HG02642 (cell line): ENCODE data around the gene SPG11.
"Not testable (repeated sequence)": the region's sequence is repeated elsewhere in the genome, so short reads cannot be mapped to it uniquely, and the experiment has no call there.

Experiments used
- ATAC-seq: cut with Tn5 transposase; IDR thresholded peaks from one replicate; pipeline ENCODE4 v1.9.1; 2021; ENCODE audit warnings: mild to moderate bottlenecking; ENCODE audit not compliant: unreplicated experiment, poor library complexity

The SPG11 gene, protein sequence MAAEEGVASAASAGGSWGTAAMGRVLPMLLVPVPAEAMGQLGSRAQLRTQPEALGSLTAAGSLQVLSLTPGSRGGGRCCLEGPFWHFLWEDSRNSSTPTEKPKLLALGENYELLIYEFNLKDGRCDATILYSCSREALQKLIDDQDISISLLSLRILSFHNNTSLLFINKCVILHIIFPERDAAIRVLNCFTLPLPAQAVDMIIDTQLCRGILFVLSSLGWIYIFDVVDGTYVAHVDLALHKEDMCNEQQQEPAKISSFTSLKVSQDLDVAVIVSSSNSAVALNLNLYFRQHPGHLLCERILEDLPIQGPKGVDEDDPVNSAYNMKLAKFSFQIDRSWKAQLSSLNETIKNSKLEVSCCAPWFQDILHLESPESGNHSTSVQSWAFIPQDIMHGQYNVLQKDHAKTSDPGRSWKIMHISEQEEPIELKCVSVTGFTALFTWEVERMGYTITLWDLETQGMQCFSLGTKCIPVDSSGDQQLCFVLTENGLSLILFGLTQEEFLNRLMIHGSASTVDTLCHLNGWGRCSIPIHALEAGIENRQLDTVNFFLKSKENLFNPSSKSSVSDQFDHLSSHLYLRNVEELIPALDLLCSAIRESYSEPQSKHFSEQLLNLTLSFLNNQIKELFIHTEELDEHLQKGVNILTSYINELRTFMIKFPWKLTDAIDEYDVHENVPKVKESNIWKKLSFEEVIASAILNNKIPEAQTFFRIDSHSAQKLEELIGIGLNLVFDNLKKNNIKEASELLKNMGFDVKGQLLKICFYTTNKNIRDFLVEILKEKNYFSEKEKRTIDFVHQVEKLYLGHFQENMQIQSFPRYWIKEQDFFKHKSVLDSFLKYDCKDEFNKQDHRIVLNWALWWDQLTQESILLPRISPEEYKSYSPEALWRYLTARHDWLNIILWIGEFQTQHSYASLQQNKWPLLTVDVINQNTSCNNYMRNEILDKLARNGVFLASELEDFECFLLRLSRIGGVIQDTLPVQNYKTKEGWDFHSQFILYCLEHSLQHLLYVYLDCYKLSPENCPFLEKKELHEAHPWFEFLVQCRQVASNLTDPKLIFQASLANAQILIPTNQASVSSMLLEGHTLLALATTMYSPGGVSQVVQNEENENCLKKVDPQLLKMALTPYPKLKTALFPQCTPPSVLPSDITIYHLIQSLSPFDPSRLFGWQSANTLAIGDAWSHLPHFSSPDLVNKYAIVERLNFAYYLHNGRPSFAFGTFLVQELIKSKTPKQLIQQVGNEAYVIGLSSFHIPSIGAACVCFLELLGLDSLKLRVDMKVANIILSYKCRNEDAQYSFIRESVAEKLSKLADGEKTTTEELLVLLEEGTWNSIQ (N-terminal part only)

DNA sequence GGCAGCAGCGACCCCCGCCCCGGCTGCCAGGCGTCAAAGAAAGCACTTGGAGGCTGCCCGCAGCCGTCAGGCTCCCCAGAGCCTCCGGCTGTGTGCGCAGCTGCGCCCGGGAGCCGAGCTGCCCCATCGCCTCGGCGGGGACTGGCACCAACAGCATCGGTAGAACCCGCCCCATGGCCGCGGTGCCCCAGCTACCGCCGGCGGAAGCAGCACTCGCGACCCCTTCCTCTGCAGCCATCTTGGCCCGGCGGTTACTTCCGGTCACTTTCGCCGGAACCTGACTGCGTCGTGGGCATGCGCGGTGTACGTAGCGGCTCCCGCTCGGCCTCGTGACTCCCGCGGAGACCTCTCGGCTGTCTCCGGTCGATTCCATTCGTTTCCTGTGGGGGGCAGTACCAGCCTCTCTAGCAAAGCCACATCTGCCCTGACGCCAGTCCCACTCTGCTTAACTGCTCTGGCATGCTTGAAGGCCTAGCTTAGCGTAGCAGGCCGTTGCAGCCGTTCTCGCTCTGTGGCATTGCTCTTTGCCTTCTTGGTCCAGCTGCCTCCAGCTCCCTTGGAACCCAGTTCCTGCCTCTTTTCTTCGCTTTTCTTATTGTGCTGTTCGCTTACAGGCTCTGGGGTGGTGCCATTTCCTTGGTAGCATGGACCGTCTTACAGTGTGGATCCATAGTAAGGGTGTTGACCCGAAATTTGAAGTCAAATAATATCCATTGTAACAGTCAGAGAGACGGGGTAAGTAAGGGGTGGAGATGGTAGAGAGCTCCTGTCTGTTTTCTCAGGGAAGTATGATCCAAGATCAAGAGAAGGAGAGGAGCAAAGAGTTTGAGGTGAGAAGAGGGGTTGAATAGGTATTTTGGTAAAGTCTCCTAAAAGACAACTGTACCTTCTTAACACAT is at the start of gene SPG11:
TSS of gene SPG11 (minus strand) at position 253 of the 899 bp plus-strand sequence. CDS start at position 238, 15 bp downstream.
- ATAC-seq, result peak; percentile 78

DNA sequence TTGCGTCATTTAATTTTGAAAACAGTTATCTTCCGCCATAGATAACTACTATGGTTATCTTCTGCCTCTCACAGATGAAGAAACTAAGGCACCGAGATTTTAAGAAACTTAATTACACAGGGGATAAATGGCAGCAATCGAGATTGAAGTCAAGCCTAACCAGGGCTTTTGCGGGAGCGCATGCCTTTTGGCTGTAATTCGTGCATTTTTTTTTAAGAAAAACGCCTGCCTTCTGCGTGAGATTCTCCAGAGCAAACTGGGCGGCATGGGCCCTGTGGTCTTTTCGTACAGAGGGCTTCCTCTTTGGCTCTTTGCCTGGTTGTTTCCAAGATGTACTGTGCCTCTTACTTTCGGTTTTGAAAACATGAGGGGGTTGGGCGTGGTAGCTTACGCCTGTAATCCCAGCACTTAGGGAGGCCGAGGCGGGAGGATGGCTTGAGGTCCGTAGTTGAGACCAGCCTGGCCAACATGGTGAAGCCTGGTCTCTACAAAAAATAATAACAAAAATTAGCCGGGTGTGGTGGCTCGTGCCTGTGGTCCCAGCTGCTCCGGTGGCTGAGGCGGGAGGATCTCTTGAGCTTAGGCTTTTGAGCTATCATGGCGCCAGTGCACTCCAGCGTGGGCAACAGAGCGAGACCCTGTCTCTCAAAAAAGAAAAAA is 49.0 kb upstream of the SPG11 start:
- peak; percentile 21 for ATAC-seq

DNA sequence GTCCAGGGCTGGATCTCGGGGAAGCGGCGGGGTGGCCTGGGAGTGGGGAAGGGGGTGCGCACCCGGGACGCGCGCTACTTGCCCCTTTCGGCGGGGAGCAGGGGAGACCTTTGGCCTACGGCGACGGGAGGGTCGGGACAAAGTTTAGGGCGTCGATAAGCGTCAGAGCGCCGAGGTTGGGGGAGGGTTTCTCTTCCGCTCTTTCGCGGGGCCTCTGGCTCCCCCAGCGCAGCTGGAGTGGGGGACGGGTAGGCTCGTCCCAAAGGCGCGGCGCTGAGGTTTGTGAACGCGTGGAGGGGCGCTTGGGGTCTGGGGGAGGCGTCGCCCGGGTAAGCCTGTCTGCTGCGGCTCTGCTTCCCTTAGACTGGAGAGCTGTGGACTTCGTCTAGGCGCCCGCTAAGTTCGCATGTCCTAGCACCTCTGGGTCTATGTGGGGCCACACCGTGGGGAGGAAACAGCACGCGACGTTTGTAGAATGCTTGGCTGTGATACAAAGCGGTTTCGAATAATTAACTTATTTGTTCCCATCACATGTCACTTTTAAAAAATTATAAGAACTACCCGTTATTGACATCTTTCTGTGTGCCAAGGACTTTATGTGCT is 48.4 kb upstream of the SPG11 start:
- peak; percentile 33 for ATAC-seq

DNA sequence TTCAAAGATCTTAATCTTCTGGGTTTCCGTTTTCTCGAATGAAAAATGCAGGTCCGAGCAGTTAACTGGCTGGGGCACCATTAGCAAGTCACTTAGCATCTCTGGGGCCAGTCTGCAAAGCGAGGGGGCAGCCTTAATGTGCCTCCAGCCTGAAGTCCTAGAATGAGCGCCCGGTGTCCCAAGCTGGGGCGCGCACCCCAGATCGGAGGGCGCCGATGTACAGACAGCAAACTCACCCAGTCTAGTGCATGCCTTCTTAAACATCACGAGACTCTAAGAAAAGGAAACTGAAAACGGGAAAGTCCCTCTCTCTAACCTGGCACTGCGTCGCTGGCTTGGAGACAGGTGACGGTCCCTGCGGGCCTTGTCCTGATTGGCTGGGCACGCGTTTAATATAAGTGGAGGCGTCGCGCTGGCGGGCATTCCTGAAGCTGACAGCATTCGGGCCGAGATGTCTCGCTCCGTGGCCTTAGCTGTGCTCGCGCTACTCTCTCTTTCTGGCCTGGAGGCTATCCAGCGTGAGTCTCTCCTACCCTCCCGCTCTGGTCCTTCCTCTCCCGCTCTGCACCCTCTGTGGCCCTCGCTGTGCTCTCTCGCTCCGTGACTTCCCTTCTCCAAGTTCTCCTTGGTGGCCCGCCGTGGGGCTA is 47.8 kb upstream of the SPG11 start, which contains the start of the genes B2M and PATL2:
TSS of gene B2M (plus strand) at position 422 of the 647 bp plus-strand sequence. CDS start at position 452, 30 bp downstream.
TSS of gene PATL2 (minus strand) at position 228 of the 647 bp plus-strand sequence. CDS start 34,833 bp downstream, outside the sequence.
- peak; percentile 87 for ATAC-seq

DNA sequence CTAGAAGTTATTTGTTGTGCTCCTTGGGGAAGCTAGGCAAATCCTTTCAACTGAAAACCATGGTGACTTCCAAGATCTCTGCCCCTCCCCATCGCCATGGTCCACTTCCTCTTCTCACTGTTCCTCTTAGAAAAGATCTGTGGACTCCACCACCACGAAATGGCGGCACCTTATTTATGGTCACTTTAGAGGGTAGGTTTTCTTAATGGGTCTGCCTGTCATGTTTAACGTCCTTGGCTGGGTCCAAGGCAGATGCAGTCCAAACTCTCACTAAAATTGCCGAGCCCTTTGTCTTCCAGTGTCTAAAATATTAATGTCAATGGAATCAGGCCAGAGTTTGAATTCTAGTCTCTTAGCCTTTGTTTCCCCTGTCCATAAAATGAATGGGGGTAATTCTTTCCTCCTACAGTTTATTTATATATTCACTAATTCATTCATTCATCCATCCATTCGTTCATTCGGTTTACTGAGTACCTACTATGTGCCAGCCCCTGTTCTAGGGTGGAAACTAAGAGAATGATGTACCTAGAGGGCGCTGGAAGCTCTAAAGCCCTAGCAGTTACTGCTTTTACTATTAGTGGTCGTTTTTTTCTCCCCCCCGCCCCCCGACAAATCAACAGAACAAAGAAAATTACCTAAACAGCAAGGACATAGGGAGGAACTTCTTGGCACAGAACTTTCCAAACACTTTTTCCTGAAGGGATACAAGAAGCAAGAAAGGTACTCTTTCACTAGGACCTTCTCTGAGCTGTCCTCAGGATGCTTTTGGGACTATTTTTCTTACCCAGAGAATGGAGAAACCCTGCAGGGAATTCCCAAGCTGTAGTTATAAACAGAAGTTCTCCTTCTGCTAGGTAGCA is 47.0 kb upstream of the SPG11 start:
- ATAC-seq, result peak; percentile 19

DNA sequence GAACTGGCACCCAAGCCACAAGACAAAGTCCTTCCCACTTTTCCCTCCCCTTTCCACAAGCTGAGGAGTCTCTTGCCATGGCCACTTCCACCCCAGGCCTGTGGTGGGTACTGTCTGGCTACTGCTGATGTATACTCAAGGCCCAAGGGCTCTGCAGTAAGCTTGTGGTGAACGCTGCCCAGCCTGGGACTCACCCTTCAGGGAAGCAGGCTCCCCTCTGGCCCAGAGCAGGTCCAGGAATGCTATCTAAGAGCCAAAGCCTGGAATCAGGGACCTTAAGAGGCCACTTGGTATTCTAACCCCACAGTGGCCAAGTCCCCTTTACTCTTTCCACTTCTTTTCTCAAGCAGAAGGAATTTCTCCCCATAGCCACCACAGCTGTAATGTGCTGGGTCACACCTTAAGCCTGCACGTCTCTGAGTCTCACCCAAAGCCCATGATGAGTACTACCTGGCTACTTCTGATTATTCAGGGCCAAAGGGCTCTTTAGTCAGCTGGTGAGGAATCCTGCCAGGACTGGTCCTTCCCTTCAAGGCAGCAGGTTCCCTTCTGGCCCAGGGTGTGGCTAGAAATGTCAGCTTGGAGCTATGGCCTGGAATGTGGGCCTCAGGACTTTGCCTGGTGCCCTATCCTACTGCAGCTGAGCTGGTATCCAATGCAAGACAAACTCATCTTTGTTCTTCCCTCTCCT is 43.6 kb upstream of the SPG11 start:
- ATAC-seq, result no peak

DNA sequence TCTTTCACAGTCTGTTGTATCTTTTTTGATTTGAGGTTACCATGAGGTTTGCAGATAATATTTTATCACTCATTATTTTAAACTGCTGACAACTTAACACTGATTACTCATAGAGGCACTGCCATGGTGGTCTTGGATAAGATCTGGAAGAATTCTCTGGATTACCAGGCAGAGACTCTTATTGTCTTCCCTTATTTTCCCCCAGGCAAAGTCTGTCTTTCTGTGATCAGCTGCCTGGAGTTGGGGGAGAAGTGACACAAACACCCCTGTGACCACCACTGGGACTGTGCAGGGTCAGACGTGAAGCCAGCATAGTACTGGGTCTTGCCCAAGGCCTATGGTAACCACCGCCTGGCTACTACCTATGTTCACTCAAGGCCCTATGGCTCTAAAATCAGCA is 42.9 kb upstream of the SPG11 start:
- no peak for ATAC-seq

DNA sequence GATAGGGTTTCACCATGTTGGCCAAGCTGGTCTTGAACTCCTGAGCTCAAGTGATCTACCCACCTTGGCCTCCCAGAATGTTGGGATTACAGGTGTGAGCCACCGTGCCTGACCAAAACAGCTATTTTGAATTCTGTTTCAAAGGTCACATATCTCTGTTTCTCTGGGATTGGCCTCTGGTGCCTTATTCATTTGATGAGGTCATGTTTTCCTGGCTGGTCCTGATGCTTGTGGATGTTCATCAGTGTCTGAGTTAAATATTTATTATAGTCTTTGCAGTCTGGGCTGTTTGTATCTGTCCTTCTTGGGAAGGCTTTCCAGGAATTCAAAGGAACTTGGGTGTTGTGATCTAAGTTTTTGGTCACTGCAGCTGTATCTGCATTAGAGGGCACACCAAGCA is 42.5 kb upstream of the SPG11 start:
- ATAC-seq, result no peak

DNA sequence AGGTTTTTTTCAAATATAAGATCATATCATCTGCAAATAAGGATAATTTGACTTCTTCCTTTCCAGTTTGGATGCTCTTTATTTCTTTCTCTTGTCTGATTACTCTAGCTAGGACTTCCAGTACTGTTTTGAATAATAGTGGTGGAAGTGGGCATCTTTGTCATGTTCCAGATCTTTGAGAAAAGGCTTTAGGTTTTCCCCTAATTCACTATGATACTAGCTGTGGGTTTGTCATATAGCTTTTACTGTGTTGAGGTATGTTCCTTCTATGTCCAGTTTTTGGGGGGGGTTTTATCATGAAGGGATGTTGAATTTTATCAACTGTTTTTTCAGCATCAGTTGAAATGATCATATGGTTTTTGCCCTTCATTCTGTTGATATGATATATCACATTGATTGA is 37.2 kb upstream of the SPG11 start:
- ATAC-seq, result not testable (repeated sequence)

DNA sequence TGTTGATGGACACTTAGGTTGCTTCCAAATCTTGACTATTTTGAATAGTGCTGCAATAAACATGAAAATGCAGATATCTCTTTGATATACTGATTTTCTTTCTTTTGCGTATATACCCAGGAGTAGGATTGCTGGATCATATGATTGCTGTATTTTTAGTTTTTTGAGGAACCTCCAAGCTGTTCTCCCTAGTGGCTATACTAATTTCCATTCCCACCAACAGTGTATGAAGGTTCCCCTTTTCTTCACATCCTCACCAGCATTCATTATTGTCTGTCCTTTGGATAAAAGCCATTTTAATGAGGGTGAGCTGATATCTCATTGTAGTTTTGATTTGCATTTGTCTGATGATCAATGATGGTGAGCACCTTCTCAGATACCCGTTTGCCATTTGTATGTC is 35.2 kb upstream of the SPG11 start:
- ATAC-seq, result no peak

DNA sequence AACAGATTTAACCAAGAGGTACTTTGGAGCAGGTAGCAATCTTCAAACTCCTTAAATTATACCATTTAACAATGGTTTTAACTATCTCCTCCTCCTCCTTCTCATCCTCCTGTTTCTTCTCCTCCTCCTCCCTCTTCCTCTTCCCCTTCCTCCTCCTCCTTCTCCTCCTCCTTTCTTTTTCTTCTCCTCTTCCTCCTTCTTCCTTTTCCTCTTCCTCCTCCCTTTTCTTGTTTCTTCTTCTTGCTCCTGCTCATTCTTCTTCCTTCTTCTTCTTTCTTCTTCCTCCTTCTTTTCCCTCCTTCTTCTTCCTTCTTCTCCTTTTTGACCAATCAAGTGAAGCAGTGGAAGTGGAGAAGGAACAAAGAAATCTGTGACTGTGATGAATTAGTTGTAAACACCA is 33.6 kb upstream of the SPG11 start:
- ATAC-seq, result no peak

DNA sequence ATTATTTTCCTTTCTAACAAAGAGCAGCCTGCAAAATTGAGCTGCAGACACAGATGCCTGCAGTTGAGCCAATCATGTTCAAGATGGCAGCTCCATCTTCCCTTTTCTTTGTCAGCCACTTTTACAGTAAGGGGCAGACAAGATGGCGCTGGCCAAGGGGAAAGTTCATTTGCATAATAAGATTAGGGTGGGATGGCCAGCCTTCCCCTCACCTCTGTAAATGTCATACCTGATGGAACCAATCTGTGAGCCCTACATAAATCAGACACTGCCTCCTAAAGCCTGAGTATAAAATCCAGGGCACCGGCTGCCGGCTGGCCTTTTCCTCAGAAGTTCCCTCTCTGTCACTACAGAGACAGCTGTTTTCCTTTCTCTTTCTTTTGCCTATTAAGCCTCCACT is 31.8 kb upstream of the SPG11 start:
- no peak for ATAC-seq

DNA sequence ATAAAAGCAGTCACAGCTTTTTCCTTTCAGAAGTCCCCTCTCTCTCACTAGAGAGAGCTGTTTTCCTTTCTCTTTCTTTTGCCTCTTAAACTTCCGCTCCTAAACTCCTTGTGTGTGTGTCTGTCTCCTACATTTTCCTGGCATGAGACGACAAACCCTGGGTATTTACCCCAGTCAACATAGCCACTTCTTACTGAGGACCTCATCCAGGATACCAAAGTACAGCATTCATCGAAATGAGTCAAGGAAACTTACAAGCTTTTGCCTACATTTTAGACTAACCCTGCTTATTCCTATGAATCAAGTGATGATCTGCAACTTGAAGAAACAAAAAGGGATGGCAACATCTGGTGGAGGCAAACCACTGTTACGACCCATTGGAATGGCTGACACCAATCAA is 31.0 kb upstream of the SPG11 start:
- ATAC-seq, result no peak

DNA sequence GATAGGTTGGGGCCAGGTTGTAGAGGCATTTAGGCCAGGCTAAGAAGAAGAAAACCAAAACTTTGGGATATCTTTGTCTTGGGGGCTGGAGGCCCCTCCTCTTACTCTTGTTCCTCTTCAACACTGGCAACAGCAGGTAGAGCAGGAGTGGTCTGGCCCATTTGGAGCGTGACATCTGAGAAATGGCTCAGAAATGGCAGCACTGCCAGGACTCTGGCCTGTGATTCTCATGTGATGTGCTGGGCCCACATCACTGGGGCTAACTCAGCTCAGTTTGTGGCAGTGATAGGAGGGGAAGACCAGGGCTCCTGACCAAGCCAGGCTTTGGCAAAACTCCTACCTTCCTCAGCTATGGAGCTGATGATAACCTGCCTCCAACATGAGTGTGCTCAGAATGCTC is 29.2 kb upstream of the SPG11 start:
- no peak for ATAC-seq

DNA sequence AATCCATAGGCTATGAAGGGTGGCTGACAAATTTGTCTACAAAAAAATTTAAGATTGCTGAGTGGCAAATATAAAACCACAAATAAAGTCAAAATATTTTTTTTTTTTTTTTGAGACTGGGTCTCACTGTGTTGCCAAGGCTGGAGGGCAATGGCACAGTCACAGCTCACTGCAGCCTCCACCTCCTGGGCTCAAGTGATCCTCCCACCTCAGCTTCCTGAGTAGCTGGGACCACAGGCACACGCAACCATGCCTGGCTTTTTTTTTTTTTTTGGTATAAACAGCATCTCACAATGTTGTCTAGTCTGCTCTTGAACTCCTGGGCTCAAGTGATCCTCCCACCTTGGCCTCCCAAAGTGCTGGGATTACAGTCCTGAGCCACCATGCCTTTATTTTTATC is 26.8 kb upstream of the SPG11 start:
- ATAC-seq, result not testable (repeated sequence)

DNA sequence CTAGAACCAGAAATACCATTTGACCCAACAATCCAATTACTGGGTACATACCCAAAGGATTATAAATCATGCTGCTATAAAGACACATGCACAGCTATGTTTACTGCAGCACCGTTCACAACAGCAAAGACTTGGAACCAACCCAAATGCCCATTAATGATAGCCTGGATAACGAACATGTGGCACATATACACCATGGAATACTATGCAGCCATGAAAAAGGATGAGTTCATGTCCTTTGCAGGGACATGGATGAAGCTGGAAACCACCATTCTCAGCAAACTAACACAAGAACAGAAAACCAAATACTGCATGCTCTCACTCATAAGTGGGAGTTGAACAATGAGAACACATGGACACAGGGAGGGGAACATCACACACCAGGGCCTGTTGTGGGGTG is 25.9 kb upstream of the SPG11 start:
- ATAC-seq, result not testable (repeated sequence)
